ENCODE results near the gene RAB43.

The RAB43 gene

GRCh38 chr3:129122412-129123011 lies 908 bp upstream of the RAB43 start:
- Histone ChIP-seq H3K18ac (ENCODE audit: low read length) (peak overlapping the region; percentile 84), H3K4ac (ENCODE audit: low read length) (no peak overlapping the region), H3K4me3 (ENCODE audit: low read length in 2 of 2) (peak overlapping the region; percentile 72 to 80), H2AK5ac (ENCODE audit: low read depth, low read length) (no peak overlapping the region), H2BK15ac (ENCODE audit: low read length) (no peak overlapping the region), H2BK120ac (ENCODE audit: low read depth, low read length) (no peak overlapping the region), H3K4me1 (ENCODE audit: control insufficient read depth in 2 of 2, insufficient read depth in 1 of 2, low read depth in 1 of 2, low read length in 2 of 2) (peaks cover 11 to 18% of the 10 kb centered on the region in 2 donors), H2BK5ac (ENCODE audit: low read length) (peak overlapping the region; percentile 1), H3K27ac (replicated peaks; ENCODE audit: low read length) (no peak overlapping the region), H3K14ac (ENCODE audit: low read length) (no peak overlapping the region), H3K9ac (ENCODE audit: low read depth, low read length, poor library complexity) (peak overlapping the region; percentile 88), H3K36me3 (replicated peaks in 1 of 2; ENCODE audit: control insufficient read depth in 2 of 2, insufficient read depth in 2 of 2, low read length in 2 of 2) (peaks cover 0 to 10% of the 10 kb centered on the region in 2 donors), H4K91ac (ENCODE audit: low read depth, low read length, poor library complexity) (no peak overlapping the region), H3K4me2 (ENCODE audit: insufficient read depth, low read length, poor library complexity, severe bottlenecking) (peak overlapping the region; percentile 76), H3K79me1 (ENCODE audit: low read depth, low read length) (no peaks in the 10 kb centered on the region), H3K9me3 (replicated peaks in 1 of 2; ENCODE audit: control insufficient read depth in 2 of 2, insufficient read depth in 1 of 2, low read depth in 1 of 2, low read length in 2 of 2) (no peaks in the 10 kb centered on the region), H4K8ac (ENCODE audit: low read depth, low read length) (no peak overlapping the region), H2BK12ac (ENCODE audit: low read length) (no peak overlapping the region), H3K23ac (ENCODE audit: low read depth, low read length, poor library complexity) (no peak overlapping the region), H2AFZ (ENCODE audit: low read length) (peak overlapping the region; percentile 85), H3K27me3 (ENCODE audit: control insufficient read depth in 3 of 3, insufficient read depth in 3 of 3, low read depth in 1 of 3, low read length in 3 of 3) (no peaks in the 10 kb centered on the region)
- DNase-seq (ENCODE audit: low spot score) = no peak
- no CpG with 5 or more reads among the region's 18 CpGs for WGBS, 2 donors (ENCODE audit: extremely low coverage in 2 of 2, insufficient read length in 2 of 2, insufficient replicate concordance in 1 of 2)

GRCh38 chr3:129121016-129121791 lies 400 bp downstream of the RAB43 start:
- Histone ChIP-seq H3K4me2 (ENCODE audit: insufficient read depth, low read length, poor library complexity, severe bottlenecking) (peak overlapping the region; percentile 87), H2BK12ac (ENCODE audit: low read length) (no peak overlapping the region), H3K27ac (replicated peaks; ENCODE audit: low read length) (no peak overlapping the region), H3K23ac (ENCODE audit: low read depth, low read length, poor library complexity) (peak overlapping the region; percentile 31), H3K79me1 (ENCODE audit: low read depth, low read length) (no peaks in the 10 kb centered on the region), H2BK120ac (ENCODE audit: low read depth, low read length) (no peak overlapping the region), H2BK15ac (ENCODE audit: low read length) (no peak overlapping the region), H3K36me3 (replicated peaks in 1 of 2; ENCODE audit: control insufficient read depth in 2 of 2, insufficient read depth in 2 of 2, low read length in 2 of 2) (peaks cover 0 to 12% of the 10 kb centered on the region in 2 donors), H2AK5ac (ENCODE audit: low read depth, low read length) (peak overlapping the region; percentile 23), H3K4ac (ENCODE audit: low read length) (no peak overlapping the region), H4K91ac (ENCODE audit: low read depth, low read length, poor library complexity) (no peak overlapping the region), H3K4me3 (ENCODE audit: low read length in 2 of 2) (peak overlapping the region; percentile 72 to 89), H3K27me3 (ENCODE audit: control insufficient read depth in 3 of 3, insufficient read depth in 3 of 3, low read depth in 1 of 3, low read length in 3 of 3) (no peaks in the 10 kb centered on the region), H3K9me3 (replicated peaks in 1 of 2; ENCODE audit: control insufficient read depth in 2 of 2, insufficient read depth in 1 of 2, low read depth in 1 of 2, low read length in 2 of 2) (no peaks in the 10 kb centered on the region), H3K14ac (ENCODE audit: low read length) (no peak overlapping the region), H2BK5ac (ENCODE audit: low read length) (no peak overlapping the region), H3K18ac (ENCODE audit: low read length) (peak overlapping the region; percentile 75), H3K9ac (ENCODE audit: low read depth, low read length, poor library complexity) (peak overlapping the region; percentile 90), H2AFZ (ENCODE audit: low read length) (peak overlapping the region; percentile 90), H3K4me1 (ENCODE audit: control insufficient read depth in 2 of 2, insufficient read depth in 1 of 2, low read depth in 1 of 2, low read length in 2 of 2) (peaks cover 14 to 23% of the 10 kb centered on the region in 2 donors), H4K8ac (ENCODE audit: low read depth, low read length) (no peak overlapping the region)
- peak; percentile 27 for DNase-seq (ENCODE audit: low spot score)
- WGBS, 2 donors (ENCODE audit: extremely low coverage in 2 of 2, insufficient read length in 2 of 2, insufficient replicate concordance in 1 of 2) = no CpG with 5 or more reads among the region's 80 CpGs

- Histone ChIP-seq H3K4me1 (ENCODE audit: control insufficient read depth in 2 of 2, insufficient read depth in 1 of 2, low read depth in 1 of 2, low read length in 2 of 2) (peaks cover 14 to 23% of the 10 kb centered on the region in 2 donors), H2AK5ac (ENCODE audit: low read depth, low read length) (peak overlapping the region; percentile 23), H2BK15ac (ENCODE audit: low read length) (no peak overlapping the region), H3K9ac (ENCODE audit: low read depth, low read length, poor library complexity) (peak overlapping the region; percentile 83), H3K27me3 (ENCODE audit: control insufficient read depth in 3 of 3, insufficient read depth in 3 of 3, low read depth in 1 of 3, low read length in 3 of 3) (no peaks in the 10 kb centered on the region), H3K4me2 (ENCODE audit: insufficient read depth, low read length, poor library complexity, severe bottlenecking) (peak overlapping the region; percentile 87), H3K4ac (ENCODE audit: low read length) (no peak overlapping the region), H4K91ac (ENCODE audit: low read depth, low read length, poor library complexity) (no peak overlapping the region), H3K9me3 (replicated peaks in 1 of 2; ENCODE audit: control insufficient read depth in 2 of 2, insufficient read depth in 1 of 2, low read depth in 1 of 2, low read length in 2 of 2) (no peaks in the 10 kb centered on the region), H2BK12ac (ENCODE audit: low read length) (no peak overlapping the region), H4K8ac (ENCODE audit: low read depth, low read length) (no peak overlapping the region), H3K18ac (ENCODE audit: low read length) (peak overlapping the region; percentile 86), H2AFZ (ENCODE audit: low read length) (peak overlapping the region; percentile 90), H3K36me3 (replicated peaks in 1 of 2; ENCODE audit: control insufficient read depth in 2 of 2, insufficient read depth in 2 of 2, low read length in 2 of 2) (peaks cover 0 to 17% of the 10 kb centered on the region in 2 donors), H3K27ac (replicated peaks; ENCODE audit: low read length) (no peak overlapping the region), H2BK5ac (ENCODE audit: low read length) (no peak overlapping the region), H3K23ac (ENCODE audit: low read depth, low read length, poor library complexity) (peak overlapping the region; percentile 31), H3K14ac (ENCODE audit: low read length) (no peak overlapping the region), H3K79me1 (ENCODE audit: low read depth, low read length) (no peaks in the 10 kb centered on the region), H2BK120ac (ENCODE audit: low read depth, low read length) (no peak overlapping the region), H3K4me3 (ENCODE audit: low read length in 2 of 2) (peak overlapping the region; percentile 72 to 89)
- WGBS, 2 donors (ENCODE audit: extremely low coverage in 2 of 2, insufficient read length in 2 of 2, insufficient replicate concordance in 1 of 2) = no CpG with 5 or more reads among the region's 18 CpGs
- peak; percentile 55 for DNase-seq (ENCODE audit: low spot score)
These were observed 1.2 kb downstream of the RAB43 start for GRCh38 chr3:129120254-129121004.
